GM18858 (cell line): ENCODE data around the gene NKX6-1.

Experiments used
- ATAC-seq: cut with Tn5 transposase; IDR thresholded peaks from one replicate; pipeline ENCODE4 v1.9.1; 2021; ENCODE audit not compliant: unreplicated experiment

Gene NKX6-1

GRCh38 chr4:84498203-84498934 is 723 bp downstream of the NKX6-1 start:
- ATAC-seq: no peak

- no peak for ATAC-seq
Measured at GRCh38 chr4:84497504-84498202, 1.4 kb downstream of the NKX6-1 start.

- no peak for ATAC-seq
Measured at GRCh38 chr4:84496706-84497503, 2.2 kb downstream of the NKX6-1 start.

GRCh38 chr4:84496331-84496705 is 2.8 kb downstream of the NKX6-1 start:
- ATAC-seq: no peak

GRCh38 chr4:84495794-84496261 is 3.3 kb downstream of the NKX6-1 start:
- no peak for ATAC-seq

GRCh38 chr4:84495118-84495793 is 3.8 kb downstream of the NKX6-1 start:
- ATAC-seq: no peak

GRCh38 chr4:84494531-84494930 is 4.6 kb downstream of the NKX6-1 start:
- no peak for ATAC-seq

GRCh38 chr4:84494076-84494475 is 5.0 kb downstream of the NKX6-1 start:
- no peak for ATAC-seq

- ATAC-seq: no peak
Measured at GRCh38 chr4:84493092-84493850, 5.8 kb downstream of the NKX6-1 start.

GRCh38 chr4:84492737-84493091 is 6.4 kb downstream of the NKX6-1 start:
- no peak for ATAC-seq

GRCh38 chr4:84492290-84492689 is 6.8 kb downstream of the NKX6-1 start:
- ATAC-seq: no peak

- no peak for ATAC-seq
Measured at GRCh38 chr4:84491481-84491880, 7.6 kb downstream of the NKX6-1 start.

GRCh38 chr4:84490663-84491062 is 8.4 kb downstream of the NKX6-1 start:
- no peak for ATAC-seq

GRCh38 chr4:84484236-84484635 is 14.9 kb downstream of the NKX6-1 start:
- ATAC-seq: no peak

- no peak for ATAC-seq
Measured at GRCh38 chr4:84483688-84484087, 15.4 kb downstream of the NKX6-1 start.

GRCh38 chr4:84482564-84483563 is 16.2 kb downstream of the NKX6-1 start:
- ATAC-seq: no peak

- ATAC-seq: no peak
Measured at GRCh38 chr4:84481860-84482245, 17.2 kb downstream of the NKX6-1 start.

GRCh38 chr4:84481077-84481859 is 17.8 kb downstream of the NKX6-1 start:
- no peak for ATAC-seq

GRCh38 chr4:84480082-84480481 is 19.0 kb downstream of the NKX6-1 start:
- no peak for ATAC-seq
